Measurements from ENCODE around the gene B3GLCT.

- TF ChIP-seq EZH2 (IDR thresholded peaks at IDR 0.05; ENCODE audit: insufficient read depth, poor library complexity, severe bottlenecking) (no peak), EZH2phosphoT487 (IDR thresholded peaks at IDR 0.05; ENCODE audit: insufficient read depth, low read depth) (no peak)
These were observed at the start of gene B3GLCT for GRCh38 chr13:31199849-31200636.

All from GM23248 (cell line).